ENCODE data around the gene KCNN2. TPM values are rescaled to one million over a fixed set of nuclear protein-coding genes. Genes with fewer than 3 reads are reported as not detected.

The KCNN2 gene
- 1 to 10 TPM; 4.6 to 9.6 TPM for total RNA-seq

GRCh38 chr5:114361724-114362196 lies at the start of gene KCNN2:
Gene KCNN2, plus strand, starts transcription at chr5:114362070. Its CDS starts 70 bp downstream, at chr5:114362140.
- DNase-seq, result peak; percentile 93 to 96 (median 94)
- H3K27me3 ChIP-seq, result no peaks in the 10 kb centered on the region
- intact Hi-C loops (cut with DNase I), result no loop called here
- peak within 1 kb of the TSS; percentile 55 to 81 for H3K4me3 ChIP-seq
- H3K4me1 ChIP-seq, result peaks cover 23% of the 10 kb centered on the region
- TF ChIP-seq CTCF (IDR thresholded peaks at IDR 0.05), result no peak
- TF ChIP-seq POLR2A (IDR thresholded peaks at IDR 0.05), result peak; percentile 67 to 87 (median 83)
- H3K27ac ChIP-seq, result peak within 1 kb of the TSS; percentile 69 to 90 (median 87)
- no peaks in the 10 kb centered on the region for H3K9me3 ChIP-seq
- no peaks in the 10 kb centered on the region for H3K36me3 ChIP-seq (replicated peaks in 1 of 2; ENCODE audit: insufficient read depth in 1 of 2, low read depth in 2 of 2)
- peak; percentile 97 for ATAC-seq
- WGBS, 2 donors, result 1% methylated on average over 26 to 32 of the region's 33 CpGs

GRCh38 chr5:114312658-114313057 lies 49.2 kb upstream of the KCNN2 start:
- no peaks in the 10 kb centered on the region for H3K36me3 ChIP-seq (replicated peaks in 1 of 2; ENCODE audit: insufficient read depth in 1 of 2, low read depth in 2 of 2)
- no peaks in the 10 kb centered on the region for H3K27me3 ChIP-seq
- 6 to 30% methylated on average over 1 of the region's 1 CpG for whole genome bisulfite sequencing, 2 donors
- intact Hi-C loops (cut with DNase I), result no loop called here
- DNase-seq, result no peak
- no peak for ATAC-seq
- no peak overlapping the region for H3K4me3 ChIP-seq
- no peaks in the 10 kb centered on the region for H3K4me1 ChIP-seq
- H3K27ac ChIP-seq, result no peak overlapping the region
- no peaks in the 10 kb centered on the region for H3K9me3 ChIP-seq
- TF ChIP-seq POLR2A (IDR thresholded peaks at IDR 0.05), result no peak
- TF ChIP-seq CTCF (IDR thresholded peaks at IDR 0.05), result no peak

GRCh38 chr5:114314061-114314460 lies 47.8 kb upstream of the KCNN2 start:
- no peak overlapping the region for H3K4me3 ChIP-seq
- TF ChIP-seq CTCF (IDR thresholded peaks at IDR 0.05) (no peak), POLR2A (IDR thresholded peaks at IDR 0.05) (no peak)
- DNase-seq, result no peak
- H3K9me3 ChIP-seq, result no peaks in the 10 kb centered on the region
- 88 to 96% methylated on average over 2 of the region's 2 CpGs for WGBS, 2 donors
- no peak overlapping the region for H3K27ac ChIP-seq
- no peaks in the 10 kb centered on the region for H3K36me3 ChIP-seq (replicated peaks in 1 of 2; ENCODE audit: insufficient read depth in 1 of 2, low read depth in 2 of 2)
- intact Hi-C loops (cut with DNase I), result no loop called here
- H3K4me1 ChIP-seq, result no peaks in the 10 kb centered on the region
- H3K27me3 ChIP-seq, result no peaks in the 10 kb centered on the region
- ATAC-seq, result no peak

GRCh38 chr5:114316167-114316566 lies 45.7 kb upstream of the KCNN2 start:
- no peaks in the 10 kb centered on the region for H3K36me3 ChIP-seq (replicated peaks in 1 of 2; ENCODE audit: insufficient read depth in 1 of 2, low read depth in 2 of 2)
- no peak overlapping the region for H3K27ac ChIP-seq
- peak in 1 of 4 donors; percentile 7 for DNase-seq
- no peaks in the 10 kb centered on the region for H3K27me3 ChIP-seq
- no peaks in the 10 kb centered on the region for H3K4me1 ChIP-seq
- no peak overlapping the region for H3K4me3 ChIP-seq
- TF ChIP-seq POLR2A (IDR thresholded peaks at IDR 0.05), result no peak
- TF ChIP-seq CTCF (IDR thresholded peaks at IDR 0.05), result no peak
- no peak for ATAC-seq
- WGBS, 2 donors, result 45 to 65% methylated on average over 4 of the region's 4 CpGs
- intact Hi-C loops (cut with DNase I), result no loop called here
- H3K9me3 ChIP-seq, result no peaks in the 10 kb centered on the region

GRCh38 chr5:114317751-114318150 lies 44.1 kb upstream of the KCNN2 start:
- Histone ChIP-seq H3K9me3 (no peaks in the 10 kb centered on the region), H3K27me3 (no peaks in the 10 kb centered on the region), H3K4me1 (no peaks in the 10 kb centered on the region), H3K27ac (no peak overlapping the region), H3K36me3 (replicated peaks in 1 of 2; ENCODE audit: insufficient read depth in 1 of 2, low read depth in 2 of 2) (no peaks in the 10 kb centered on the region), H3K4me3 (no peak overlapping the region)
- WGBS, 2 donors, result 37 to 40% methylated on average over 6 of the region's 6 CpGs
- ATAC-seq (no peak), DNase-seq (no peak)
- TF ChIP-seq POLR2A (IDR thresholded peaks at IDR 0.05) (no peak), CTCF (IDR thresholded peaks at IDR 0.05) (no peak)
- intact Hi-C loops (cut with DNase I), result no loop called here
